CD4-positive, CD25-positive, alpha-beta regulatory T cell (primary cell): ENCODE data around the gene NME7. TPM values are rescaled to one million over a fixed set of nuclear protein-coding genes. Genes with fewer than 3 reads are reported as not detected.

Experiments used
- ATAC-seq, 2 donors: fragments of 150-1000 bp; cut with Tn5 transposase; one replicate each; pipeline ENCODE4 v1.10.0; 2021; ENCODE audit warnings: low read depth in 2 of 2, moderate number of reproducible peaks in 2 of 2, moderate library complexity in 1 of 2
- DNase-seq, 3 donors: peaks; one replicate each; pipeline versions ENCODE4 v3.0.0 to v3.0.0-alpha.2; 2012 to 2022; ENCODE audit warnings: mixed read lengths in 1 of 3
- H3K27ac ChIP-seq: one replicate; pipeline ENCODE4 v1.7.0; 2013; ENCODE audit warnings: mild to moderate bottlenecking, low read length; ENCODE audit not compliant: insufficient read depth, poor library complexity, severe bottlenecking
- H3K27me3 ChIP-seq: one replicate; pipeline ENCODE4 v1.7.0; 2013; ENCODE audit warnings: low read length; ENCODE audit not compliant: control insufficient read depth, insufficient read depth
- H3K36me3 ChIP-seq: one replicate; pipeline ENCODE4 v1.7.0; 2013; ENCODE audit warnings: mild to moderate bottlenecking, low read length, moderate library complexity; ENCODE audit not compliant: control insufficient read depth, insufficient read depth
- H3K4me1 ChIP-seq: 2 replicates; pipeline ENCODE4 v1.7.0; 2013; ENCODE audit warnings: mild to moderate bottlenecking, low read length; ENCODE audit not compliant: insufficient read depth, control insufficient read depth, poor library complexity, severe bottlenecking
- H3K4me3 ChIP-seq: one replicate; pipeline ENCODE4 v1.7.0; 2013; ENCODE audit warnings: low read depth, mild to moderate bottlenecking, low read length, moderate library complexity
- H3K9me3 ChIP-seq, 2 experiments: 1 replicate in 1 of 2; 2 replicates in 1 of 2; pipeline ENCODE4 v1.7.0; 2013; ENCODE audit warnings: low read length in 2 of 2, mild to moderate bottlenecking in 1 of 2, moderate library complexity in 1 of 2; ENCODE audit not compliant: control insufficient read depth in 2 of 2
- H3K27ac Mint-ChIP-seq, 3 donors: one replicate each; pipeline ENCODE4 v1.8.0; 2020 to 2022; ENCODE audit warnings: mild to moderate bottlenecking in 3 of 3, mixed read lengths in 3 of 3, moderate library complexity in 2 of 3
- H3K27me3 Mint-ChIP-seq: one replicate; pipeline ENCODE4 v1.8.0; 2022; ENCODE audit warnings: mild to moderate bottlenecking, mixed read lengths
- H3K36me3 Mint-ChIP-seq: one replicate; pipeline ENCODE4 v1.8.0; 2020; ENCODE audit warnings: mixed read lengths
- H3K4me1 Mint-ChIP-seq, 4 donors: one replicate each; pipeline ENCODE4 v1.8.0; 2020 to 2022; ENCODE audit warnings: mixed read lengths in 4 of 4, mild to moderate bottlenecking in 1 of 4
- H3K4me3 Mint-ChIP-seq, 4 donors: one replicate each; pipeline ENCODE4 v1.8.0; 2020 to 2022; ENCODE audit warnings: mild to moderate bottlenecking in 4 of 4, mixed read lengths in 4 of 4, moderate library complexity in 3 of 4
- H3K9me3 Mint-ChIP-seq, 7 donors: one replicate each; pipeline ENCODE4 v1.8.0; 2020 to 2022; ENCODE audit warnings: mixed read lengths in 7 of 7, mild to moderate bottlenecking in 3 of 7, moderate library complexity in 2 of 7
- polyA plus RNA-seq, 4 donors: library from polyadenylated mRNA; unstranded; fragments of 300-500 nt; fragmentation: Illumina TruSeq; gene quantifications; one replicate each; pipeline ENCODE4 v1.2.3, GENCODE V29; 2021
- total RNA-seq: library from RNA; stranded (reverse); gene quantifications from one replicate; pipeline ENCODE4 v1.2.3, GENCODE V29; 2022

NME7 gene
- total and polyA plus RNA-seq, 5 donors from 2014 or later, result 8.3 to 40.2 (median 17.5) TPM

DNA sequence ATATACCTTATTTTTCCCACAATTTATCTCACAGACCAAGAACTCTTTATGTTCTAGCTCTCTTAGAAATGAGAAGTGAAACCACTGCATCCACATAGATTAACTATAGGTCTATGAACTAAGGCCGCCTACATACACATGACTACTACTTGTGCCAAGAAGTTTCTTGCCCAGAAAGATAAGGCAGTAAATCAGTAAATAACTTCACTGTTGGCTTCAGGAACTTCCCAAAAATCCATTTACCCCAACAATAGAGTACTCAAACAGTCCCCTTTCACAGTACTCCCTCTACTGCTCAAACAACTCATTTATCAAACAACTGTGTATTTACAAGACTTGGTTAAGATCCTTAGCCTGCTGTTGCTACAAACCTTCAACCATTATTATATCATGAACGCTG lies 96.5 kb downstream of the NME7 start:
- Mint-ChIP-seq H3K27ac (no peak overlapping the region), H3K4me3 (no peak overlapping the region), H3K36me3 (no peaks in the 10 kb centered on the region), H3K27me3 (no peaks in the 10 kb centered on the region), H3K4me1 (peaks cover 0 to 2% (median 0%) of the 10 kb centered on the region in 4 donors), H3K9me3 (peaks cover 0 to 5% (median 2%) of the 10 kb centered on the region in 7 donors)
- Histone ChIP-seq H3K36me3 (no peaks in the 10 kb centered on the region), H3K27ac (no peak overlapping the region), H3K27me3 (no peaks in the 10 kb centered on the region), H3K4me1 (no peaks in the 10 kb centered on the region), H3K4me3 (no peak overlapping the region), H3K9me3 (no peaks in the 10 kb centered on the region)
- DNase-seq (no peak), ATAC-seq (no peak)

DNA sequence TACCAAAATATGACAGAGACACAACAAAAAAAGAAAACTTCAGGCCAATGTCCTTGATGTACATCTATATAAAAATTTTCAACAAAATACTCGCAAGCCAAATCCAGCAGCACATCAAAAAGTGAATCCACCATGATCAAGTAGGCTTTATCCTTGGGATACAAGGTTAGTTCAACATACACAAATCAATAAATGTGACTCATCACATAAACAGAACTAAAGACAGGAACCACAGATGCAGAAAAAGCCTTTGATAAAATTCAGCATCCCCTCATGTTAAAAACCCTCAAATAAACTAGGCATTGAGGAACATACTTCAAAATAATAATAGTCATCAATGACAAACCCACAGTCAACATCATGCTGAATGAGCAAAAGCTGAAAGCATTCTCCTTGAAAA lies 101.5 kb downstream of the NME7 start:
- no peak for ATAC-seq
- H3K9me3 ChIP-seq, result no peaks in the 10 kb centered on the region
- peaks cover 13% of the 10 kb centered on the region for H3K36me3 Mint-ChIP-seq

GRCh38 chr1:169263059-169263458 lies 104.5 kb downstream of the NME7 start:
- no peaks in the 10 kb centered on the region for H3K36me3 ChIP-seq
- no peak for DNase-seq
- Mint-ChIP-seq H3K4me3 (no peak overlapping the region), H3K4me1 (no peaks in the 10 kb centered on the region), H3K27ac (no peak overlapping the region), H3K36me3 (peaks cover 13% of the 10 kb centered on the region), H3K9me3 (peaks cover 0 to 24% (median 16%) of the 10 kb centered on the region in 7 donors), H3K27me3 (no peaks in the 10 kb centered on the region)
- no peaks in the 10 kb centered on the region for H3K27me3 ChIP-seq
- no peak overlapping the region for H3K4me3 ChIP-seq
- no peak for ATAC-seq
- H3K27ac ChIP-seq, result no peak overlapping the region
- H3K4me1 ChIP-seq, result no peaks in the 10 kb centered on the region
- no peaks in the 10 kb centered on the region for H3K9me3 ChIP-seq

More for the DNA sequence above, 101.5 kb downstream of the NME7 start:
- Histone ChIP-seq H3K27ac (no peak overlapping the region), H3K4me1 (no peaks in the 10 kb centered on the region), H3K36me3 (no peaks in the 10 kb centered on the region), H3K4me3 (no peak overlapping the region), H3K27me3 (no peaks in the 10 kb centered on the region)
- DNase-seq, result no peak
- H3K4me3 Mint-ChIP-seq, result no peak overlapping the region
- H3K27ac Mint-ChIP-seq, result no peak overlapping the region
- H3K4me1 Mint-ChIP-seq, result peaks cover 0 to 2% (median 0%) of the 10 kb centered on the region in 4 donors
- no peaks in the 10 kb centered on the region for H3K27me3 Mint-ChIP-seq
- H3K9me3 Mint-ChIP-seq, result peaks cover 0 to 24% (median 12%) of the 10 kb centered on the region in 7 donors

GRCh38 chr1:169261884-169262283 lies 105.7 kb downstream of the NME7 start:
- no peak for DNase-seq
- no peaks in the 10 kb centered on the region for H3K4me1 Mint-ChIP-seq
- no peak overlapping the region for H3K27ac ChIP-seq
- H3K27me3 Mint-ChIP-seq, result no peaks in the 10 kb centered on the region
- no peaks in the 10 kb centered on the region for H3K27me3 ChIP-seq
- H3K9me3 Mint-ChIP-seq, result peaks cover 0 to 28% (median 16%) of the 10 kb centered on the region in 7 donors
- peaks cover 0 to 2% of the 10 kb centered on the region in 2 experiments for H3K9me3 ChIP-seq
- ATAC-seq, result no peak
- H3K4me1 ChIP-seq, result no peaks in the 10 kb centered on the region
- H3K36me3 ChIP-seq, result no peaks in the 10 kb centered on the region
- no peak overlapping the region for H3K4me3 ChIP-seq
- peaks cover 13% of the 10 kb centered on the region for H3K36me3 Mint-ChIP-seq
- no peak overlapping the region for H3K27ac Mint-ChIP-seq
- no peak overlapping the region for H3K4me3 Mint-ChIP-seq

GRCh38 chr1:169260478-169261151 lies 107.0 kb downstream of the NME7 start:
- no peaks in the 10 kb centered on the region for H3K27me3 ChIP-seq
- no peak overlapping the region for H3K4me3 ChIP-seq
- H3K36me3 ChIP-seq, result no peaks in the 10 kb centered on the region
- ATAC-seq (no peak), DNase-seq (no peak)
- Mint-ChIP-seq H3K4me1 (no peaks in the 10 kb centered on the region), H3K27ac (no peak overlapping the region), H3K9me3 (peaks cover 0 to 21% (median 13%) of the 10 kb centered on the region in 7 donors), H3K4me3 (no peak overlapping the region), H3K36me3 (peaks cover 13% of the 10 kb centered on the region), H3K27me3 (no peaks in the 10 kb centered on the region)
- peaks cover 0 to 2% of the 10 kb centered on the region in 2 experiments for H3K9me3 ChIP-seq
- H3K4me1 ChIP-seq, result no peaks in the 10 kb centered on the region
- H3K27ac ChIP-seq, result no peak overlapping the region

GRCh38 chr1:169259816-169260215 lies 107.8 kb downstream of the NME7 start:
- no peak for ATAC-seq
- H3K27me3 Mint-ChIP-seq, result no peaks in the 10 kb centered on the region
- Histone ChIP-seq H3K27me3 (no peaks in the 10 kb centered on the region), H3K4me1 (no peaks in the 10 kb centered on the region), H3K27ac (no peak overlapping the region), H3K4me3 (no peak overlapping the region), H3K36me3 (no peaks in the 10 kb centered on the region), H3K9me3 (peaks cover 0 to 2% of the 10 kb centered on the region in 2 experiments)
- H3K4me3 Mint-ChIP-seq, result no peak overlapping the region
- no peaks in the 10 kb centered on the region for H3K4me1 Mint-ChIP-seq
- H3K36me3 Mint-ChIP-seq, result peaks cover 10% of the 10 kb centered on the region
- no peak for DNase-seq
- no peak overlapping the region for H3K27ac Mint-ChIP-seq
- H3K9me3 Mint-ChIP-seq, result peaks cover 0 to 21% (median 7%) of the 10 kb centered on the region in 7 donors

DNA sequence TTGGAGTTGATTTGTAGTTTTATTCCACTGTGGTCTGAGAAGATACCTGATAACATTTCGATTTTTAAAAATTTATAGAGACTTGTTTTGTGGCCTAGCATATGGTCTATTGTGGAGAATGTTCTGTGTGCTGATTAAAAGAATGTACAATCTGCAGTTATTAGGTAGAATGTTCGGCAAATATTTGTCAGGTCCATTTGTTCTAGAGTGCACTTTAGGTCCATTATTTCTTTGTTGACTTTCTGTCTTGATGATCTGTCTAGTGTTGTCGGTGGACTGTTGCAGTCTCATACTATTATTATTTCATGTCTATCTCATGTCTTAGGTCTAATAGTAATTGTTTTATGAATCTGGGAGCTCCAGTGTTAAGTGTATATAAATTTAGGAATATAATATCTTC lies 116.8 kb downstream of the NME7 start:
- Histone ChIP-seq H3K27me3 (no peaks in the 10 kb centered on the region), H3K9me3 (no peaks in the 10 kb centered on the region), H3K4me1 (no peaks in the 10 kb centered on the region), H3K36me3 (no peaks in the 10 kb centered on the region), H3K4me3 (no peak overlapping the region), H3K27ac (no peak overlapping the region)
- H3K9me3 Mint-ChIP-seq, result peaks cover 0 to 2% (median 0%) of the 10 kb centered on the region in 7 donors
- no peaks in the 10 kb centered on the region for H3K27me3 Mint-ChIP-seq
- peaks cover 0 to 2% (median 0%) of the 10 kb centered on the region in 4 donors for H3K4me1 Mint-ChIP-seq
- DNase-seq (no peak), ATAC-seq (no peak)
- no peaks in the 10 kb centered on the region for H3K36me3 Mint-ChIP-seq
- H3K27ac Mint-ChIP-seq, result no peak overlapping the region
- H3K4me3 Mint-ChIP-seq, result no peak overlapping the region

DNA sequence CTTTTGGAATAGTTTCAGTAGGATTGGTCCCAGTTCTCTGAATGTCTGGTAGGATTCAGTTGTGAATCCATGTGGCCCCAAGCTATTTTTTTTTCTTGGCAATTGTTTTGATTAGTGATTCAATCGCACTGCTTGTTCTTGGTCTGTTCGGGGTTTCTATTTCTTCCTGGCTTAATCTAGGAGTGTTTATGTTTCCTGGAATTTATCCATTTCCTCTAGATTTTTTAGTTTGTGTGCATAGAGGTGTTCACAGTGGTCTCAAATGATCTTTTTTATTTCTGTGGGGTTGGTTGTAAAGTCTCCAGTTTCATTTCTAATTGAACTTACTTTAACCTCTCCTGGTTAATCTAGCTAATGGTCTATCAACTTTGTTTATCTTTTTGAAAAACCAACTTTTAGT lies 117.6 kb downstream of the NME7 start:
- no peak overlapping the region for H3K4me3 ChIP-seq
- no peaks in the 10 kb centered on the region for H3K27me3 Mint-ChIP-seq
- no peaks in the 10 kb centered on the region for H3K36me3 ChIP-seq
- H3K9me3 Mint-ChIP-seq, result peaks cover 0 to 2% (median 0%) of the 10 kb centered on the region in 7 donors
- H3K4me3 Mint-ChIP-seq, result no peak overlapping the region
- no peak for ATAC-seq
- DNase-seq, result no peak
- no peaks in the 10 kb centered on the region for H3K4me1 ChIP-seq
- no peaks in the 10 kb centered on the region for H3K36me3 Mint-ChIP-seq
- H3K27ac Mint-ChIP-seq, result no peak overlapping the region
- H3K27ac ChIP-seq, result no peak overlapping the region
- no peaks in the 10 kb centered on the region for H3K9me3 ChIP-seq
- no peaks in the 10 kb centered on the region for H3K27me3 ChIP-seq
- H3K4me1 Mint-ChIP-seq, result peaks cover 0 to 2% (median 0%) of the 10 kb centered on the region in 4 donors
